Left renal pelvis (tissue), 4 donors: ENCODE data around the gene PLVAP. TPM values are rescaled to one million over a fixed set of nuclear protein-coding genes. Genes with fewer than 3 reads are reported as not detected.

Experiments
- DNase-seq, 4 donors: peaks; one replicate each; pipeline ENCODE4 v3.0.0-alpha.2; 2013; ENCODE audit warnings: low read depth in 4 of 4, low spot score in 3 of 4
- polyA plus RNA-seq, 4 donors: library from polyadenylated mRNA; unstranded; fragments of 120-200 nt; gene quantifications; one replicate each; pipeline ENCODE4 v1.2.1, GENCODE V29; 2013; ENCODE audit not compliant: insufficient read length in 4 of 4

Gene PLVAP
- polyA plus RNA-seq, 4 donors, result 75.0 to 188 (median 171) TPM

DNA sequence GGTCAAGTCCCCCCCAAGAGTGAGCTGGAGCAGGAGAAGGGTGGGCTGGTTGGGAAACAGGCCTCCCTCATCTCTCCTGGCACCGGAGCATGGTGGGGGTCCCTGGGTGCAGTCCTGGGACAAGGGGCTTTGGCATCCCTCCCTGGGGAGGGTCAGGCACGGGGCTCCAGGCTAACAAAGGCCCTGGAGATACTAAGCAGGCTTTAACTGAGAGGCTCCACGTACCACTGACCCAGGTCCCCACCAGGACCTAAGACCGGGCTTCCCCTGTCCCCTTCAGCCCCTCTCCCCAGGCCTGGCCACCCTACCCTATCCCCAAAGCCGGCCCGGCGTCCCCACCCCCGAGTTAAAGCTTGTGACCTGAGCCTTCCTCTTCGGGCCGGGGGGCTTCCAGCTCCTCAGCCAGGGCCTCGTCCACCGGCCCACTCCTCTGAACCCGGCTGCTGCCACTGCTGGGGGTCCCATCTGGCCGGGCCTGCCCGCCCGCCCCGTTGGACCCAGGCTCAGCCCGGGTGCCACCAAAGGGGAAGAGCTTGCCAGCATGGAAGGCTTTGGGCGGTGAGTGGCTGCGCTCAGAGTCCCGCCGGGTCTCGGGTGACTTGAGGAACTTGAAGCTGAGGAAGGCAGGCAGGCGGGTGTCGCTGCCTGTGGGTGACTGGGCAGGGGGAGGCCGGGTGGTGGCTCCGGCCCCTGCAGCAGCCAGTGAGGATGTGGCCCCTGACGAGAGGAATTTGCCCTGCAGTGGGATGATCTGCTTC is 52.6 kb downstream of the PLVAP start:
- DNase-seq, result no peak

DNA sequence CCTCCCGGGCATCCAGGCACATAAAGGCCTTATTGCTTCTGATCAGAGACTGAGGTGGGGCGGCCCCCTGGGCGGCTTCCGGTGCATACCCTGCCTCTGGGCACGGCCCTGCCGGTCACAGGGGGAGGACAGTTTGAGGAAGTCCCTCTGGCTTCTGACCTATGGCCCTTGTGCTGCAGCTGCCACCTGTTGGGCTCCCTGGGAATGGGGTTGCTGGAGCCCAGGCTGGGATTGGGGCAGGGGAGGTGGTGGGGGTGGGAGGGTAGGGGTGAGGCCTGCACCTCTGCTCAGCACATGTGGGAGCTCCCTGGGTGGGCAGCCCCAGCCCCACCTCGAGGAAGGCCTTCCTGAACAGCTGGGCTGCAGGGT is 53.2 kb downstream of the PLVAP start:
- DNase-seq, result no peak

DNA sequence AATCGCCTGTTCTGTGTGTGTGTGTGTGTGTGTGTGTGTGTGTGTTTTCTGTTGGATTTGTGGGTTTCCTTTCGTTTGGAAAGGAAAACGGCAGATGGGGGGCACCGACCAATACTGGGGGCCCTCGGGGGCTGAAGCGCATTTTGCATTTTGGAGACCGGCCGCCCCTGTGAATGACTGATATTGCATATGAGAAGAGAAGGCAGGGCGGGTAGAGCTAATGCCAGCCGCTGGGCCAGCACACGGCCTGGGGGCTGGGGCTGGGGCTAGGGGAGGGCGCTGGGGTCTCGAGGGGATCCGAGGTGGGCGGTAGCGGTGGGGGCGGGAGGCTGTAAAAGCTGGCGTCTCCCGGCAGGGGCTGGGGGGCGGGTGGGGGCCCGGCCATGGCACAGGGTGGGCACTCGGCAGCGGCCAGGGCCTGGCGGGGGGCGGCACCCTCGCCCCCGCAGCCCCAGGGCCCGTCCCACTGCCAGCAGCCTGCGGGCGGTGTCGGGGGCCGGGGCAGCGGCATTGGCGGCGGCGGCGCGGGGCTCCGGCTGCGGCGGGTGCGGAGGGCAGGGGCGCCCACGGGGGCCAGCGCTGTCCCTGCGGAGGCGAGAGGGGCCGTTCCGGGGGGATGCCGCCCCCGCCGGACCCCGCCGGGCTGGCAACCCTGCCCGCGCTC is 53.7 kb downstream of the PLVAP start:
- DNase-seq, result no peak

DNA sequence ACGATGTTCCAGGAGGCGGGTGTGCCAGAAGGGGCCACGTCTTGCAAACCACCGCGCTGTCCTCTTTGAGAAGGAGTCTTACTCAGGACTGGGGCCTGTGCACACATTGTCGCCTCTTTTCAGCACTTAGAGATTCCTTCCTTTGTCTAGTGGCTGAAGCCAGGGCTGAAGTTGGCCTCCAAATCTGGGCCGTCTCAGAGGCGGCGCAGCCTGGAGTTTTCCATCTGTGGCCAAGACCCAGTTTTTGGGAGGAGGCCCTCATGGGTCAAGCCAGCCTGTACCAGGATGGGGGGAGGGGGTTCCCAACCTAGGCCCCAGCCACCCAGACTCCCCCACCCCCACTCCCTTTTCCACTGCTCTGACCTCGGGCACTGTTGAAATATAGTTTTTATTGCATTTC is 54.3 kb downstream of the PLVAP start:
- no peak for DNase-seq

DNA sequence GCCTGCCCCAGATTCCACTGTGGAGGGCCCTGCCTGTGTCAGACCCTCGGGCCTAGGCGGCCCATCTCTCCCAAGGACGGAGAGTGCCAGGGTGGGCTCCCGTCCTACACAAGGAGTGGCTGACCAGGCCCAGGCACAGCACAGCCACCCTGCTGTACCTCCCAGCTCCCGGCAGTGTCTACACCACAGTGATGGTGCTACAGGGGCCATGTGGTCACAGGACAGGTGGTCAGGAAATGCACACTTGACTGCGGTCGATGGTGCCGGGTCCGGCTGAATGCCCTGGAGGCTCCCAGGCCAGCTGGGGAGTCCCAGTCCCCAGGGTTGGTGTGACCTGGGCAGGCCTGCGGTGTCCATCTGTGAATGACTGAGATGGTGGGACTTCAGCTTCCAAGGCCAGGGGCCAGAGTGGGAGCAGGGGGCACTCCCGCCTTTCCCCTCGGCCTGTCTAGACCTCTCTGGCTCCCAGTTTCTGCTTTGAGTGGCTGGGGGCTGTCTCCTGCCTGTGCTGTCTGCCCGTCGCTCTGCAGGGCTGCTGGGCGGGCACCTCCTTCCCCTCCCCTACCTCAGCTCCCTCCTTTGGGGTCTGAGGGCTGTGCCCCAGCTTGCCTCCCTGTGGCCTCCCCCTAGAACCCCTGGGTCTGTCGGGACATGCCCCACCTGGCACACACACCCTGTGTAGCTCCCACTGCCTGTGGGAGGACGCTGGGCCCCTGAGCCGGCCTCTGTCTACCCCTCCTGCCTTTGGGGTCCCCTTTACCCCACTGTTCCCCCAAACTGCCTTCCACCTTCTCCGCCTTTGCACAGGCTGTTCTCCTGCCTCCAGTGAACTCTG is 55.3 kb downstream of the PLVAP start:
- no peak for DNase-seq

DNA sequence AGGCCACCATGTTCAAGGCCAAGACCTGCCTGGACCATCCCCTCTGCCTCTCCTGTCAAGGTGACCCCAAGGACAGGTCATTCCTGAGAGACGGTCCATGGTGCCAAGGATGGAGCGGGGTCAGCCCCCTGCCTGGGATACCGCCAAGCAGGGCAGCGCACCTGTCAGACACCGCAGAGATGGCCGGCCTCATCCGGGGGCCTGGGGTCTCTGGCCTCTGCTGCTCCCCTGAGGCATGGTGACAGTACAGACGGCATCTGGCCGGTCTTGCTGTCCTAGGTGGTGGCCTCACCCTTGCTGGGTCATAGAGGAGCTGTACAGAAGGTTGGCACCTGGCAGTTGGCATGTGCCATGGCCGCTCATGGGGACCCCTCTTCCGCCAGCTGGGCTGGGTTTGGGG is 56.7 kb downstream of the PLVAP start:
- DNase-seq, result no peak

DNA sequence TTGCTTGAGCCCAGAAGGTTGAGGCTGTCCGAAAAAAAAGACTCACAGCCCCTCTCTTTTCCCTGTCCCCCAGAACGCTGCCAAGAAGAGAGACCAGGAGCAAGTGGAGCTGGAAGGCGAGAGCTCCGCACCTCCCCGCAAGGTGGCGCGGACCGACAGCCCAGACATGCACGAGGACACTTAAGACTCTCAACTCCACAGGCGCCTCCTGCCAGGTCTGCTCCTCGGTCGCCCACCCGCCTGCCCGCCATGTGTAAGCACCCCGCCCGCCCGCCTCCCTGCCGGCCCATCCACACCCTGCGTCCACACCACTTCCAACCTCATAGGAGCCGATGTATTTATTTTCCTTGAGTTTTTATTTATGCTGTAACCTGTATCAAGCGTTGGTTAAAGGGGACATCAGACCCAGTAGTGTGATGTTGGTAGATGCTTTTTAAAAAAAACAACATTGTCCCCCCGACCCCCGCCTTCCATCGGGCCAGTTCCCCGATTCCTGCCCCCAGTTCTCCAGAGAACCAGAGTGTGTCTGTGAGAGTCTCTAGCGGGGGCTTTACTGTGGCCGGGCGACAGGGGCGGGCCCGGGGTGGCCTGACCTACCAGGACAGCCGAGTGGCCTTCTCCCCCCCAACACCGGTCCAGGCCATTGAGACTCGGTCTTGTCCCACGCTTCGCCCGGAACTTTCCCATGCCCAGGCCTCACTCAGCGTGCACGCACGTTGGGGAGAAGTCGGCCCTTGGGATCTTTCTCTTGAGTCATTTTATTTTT is 57.5 kb downstream of the PLVAP start:
- DNase-seq, result no peak

DNA sequence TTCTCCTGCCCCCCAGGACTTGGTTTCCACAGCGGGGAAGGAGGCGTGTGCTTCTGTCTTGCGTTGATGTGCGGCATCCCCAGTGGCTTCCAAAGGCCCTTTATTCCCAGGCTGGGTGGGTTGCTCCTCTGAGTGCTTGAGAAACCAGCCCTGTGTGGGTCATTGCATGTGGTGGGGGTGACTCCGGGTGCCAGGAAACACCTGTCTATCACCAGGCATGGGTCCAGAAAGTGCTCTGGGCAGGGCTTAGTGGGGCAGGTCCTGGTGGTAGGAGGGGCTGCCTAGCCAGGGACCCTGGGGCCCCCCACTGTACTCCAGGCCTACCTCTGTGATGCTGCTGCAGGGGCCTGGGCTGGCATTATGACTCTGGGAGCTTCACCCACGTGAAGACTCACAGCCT is 58.2 kb downstream of the PLVAP start:
- no peak for DNase-seq

DNA sequence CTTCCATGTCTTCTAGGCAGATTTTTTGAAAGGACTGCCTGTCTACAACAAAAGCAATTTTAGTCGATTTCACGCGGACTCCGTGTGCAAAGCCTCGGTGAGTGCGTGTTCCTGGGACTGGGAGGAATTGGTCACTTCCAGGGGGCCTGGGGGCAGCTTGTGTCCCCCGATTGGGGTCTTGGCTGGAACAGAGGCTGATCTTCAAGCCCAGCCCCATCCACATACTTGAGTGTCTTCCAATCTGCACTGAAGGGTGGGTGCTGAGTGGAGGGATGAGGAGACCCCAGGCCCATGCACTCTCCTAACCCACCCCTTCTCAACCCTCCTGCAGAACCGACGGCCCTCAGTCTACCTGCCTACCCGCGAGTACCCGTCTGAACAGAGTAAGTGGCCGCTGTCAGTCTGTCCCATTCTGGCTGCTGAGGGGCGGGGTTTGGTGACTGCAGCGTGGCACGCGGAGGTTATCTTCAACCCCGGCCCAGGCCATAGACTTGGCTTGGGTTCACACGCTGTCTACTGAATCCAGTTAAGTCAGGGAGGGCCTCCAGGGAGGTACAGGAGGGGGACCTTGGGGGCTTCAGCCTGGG is 63.0 kb downstream of the PLVAP start:
- no peak for DNase-seq

DNA sequence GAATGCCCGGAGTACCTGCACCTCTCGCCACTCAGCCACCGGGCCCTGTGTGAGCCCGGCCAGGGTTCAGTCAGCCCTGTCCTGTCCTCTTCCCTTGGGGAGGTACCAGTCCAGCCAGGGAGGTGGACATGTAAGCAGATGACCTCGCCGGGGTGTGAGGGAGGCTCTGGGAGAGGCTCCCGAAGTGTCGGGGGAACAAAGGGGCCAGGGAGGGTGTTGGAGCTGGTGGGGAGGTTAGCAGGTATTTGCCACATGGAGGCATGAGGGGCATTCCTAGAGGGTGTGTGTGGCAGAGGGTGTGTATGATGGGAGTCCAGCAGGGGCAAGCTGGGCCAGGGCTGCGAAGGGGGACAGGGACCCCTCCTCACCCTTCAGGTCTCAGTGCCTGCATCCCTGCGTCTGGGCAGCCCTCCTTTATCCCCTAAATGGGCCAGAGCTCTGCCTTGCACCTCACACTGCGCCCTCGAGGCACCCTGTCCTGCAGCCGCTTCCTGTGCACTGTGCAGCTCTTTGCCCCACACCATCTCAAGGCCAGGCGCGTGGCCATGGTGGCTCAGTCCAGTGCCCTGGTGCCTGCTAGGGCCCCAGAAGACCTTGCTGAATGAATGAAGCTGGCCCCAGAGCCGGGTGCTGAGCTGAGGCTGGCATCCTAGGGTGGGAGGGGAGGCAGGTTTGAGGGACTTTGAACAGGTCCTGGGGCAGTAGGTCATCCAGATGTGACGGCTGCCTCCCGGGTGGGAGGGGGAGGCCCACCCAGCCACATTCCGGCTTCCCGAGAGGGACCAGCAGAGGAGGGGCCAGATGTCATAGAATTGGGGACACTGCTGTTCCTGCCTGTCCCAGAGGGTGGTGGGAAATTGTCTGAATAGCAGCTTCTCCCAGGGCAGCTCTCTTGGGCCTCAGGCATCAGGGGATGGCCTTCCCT is 64.7 kb downstream of the PLVAP start:
- DNase-seq, result no peak

DNA sequence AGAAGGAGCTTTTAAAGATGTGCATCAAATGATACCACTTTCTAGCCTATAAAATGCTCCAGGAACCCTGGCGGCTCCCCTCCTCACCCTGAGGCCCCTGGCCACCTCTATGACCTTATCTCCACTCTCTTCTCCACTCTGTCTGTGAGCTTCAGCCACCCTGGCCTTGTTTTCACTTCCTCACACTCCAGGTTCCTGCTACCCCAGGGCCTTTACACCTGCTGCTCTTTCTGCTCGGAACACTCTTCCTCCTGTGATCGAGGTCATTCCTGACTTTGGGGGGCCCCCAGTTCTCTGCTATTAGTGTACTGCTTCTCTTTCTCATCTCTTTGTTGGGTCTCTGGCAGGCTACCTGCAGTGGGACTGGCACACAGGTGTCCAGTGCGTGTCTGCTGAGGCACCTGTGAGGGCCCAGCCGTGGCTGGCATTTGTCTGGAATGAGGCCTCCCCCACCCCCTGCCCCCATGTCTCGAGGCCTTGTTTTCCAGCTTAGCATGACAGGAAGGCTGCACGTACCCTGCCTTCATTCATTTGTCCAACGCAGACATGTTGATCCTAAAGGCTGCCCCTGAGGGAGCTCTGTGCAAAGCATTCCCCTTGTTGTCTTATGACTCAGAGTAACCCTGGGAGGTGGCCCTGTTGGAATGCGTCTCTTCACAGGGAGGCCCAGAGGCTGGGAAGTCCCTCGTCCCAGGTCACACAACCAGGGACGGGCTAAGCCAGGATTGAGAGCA is 65.5 kb downstream of the PLVAP start:
- DNase-seq, result no peak

DNA sequence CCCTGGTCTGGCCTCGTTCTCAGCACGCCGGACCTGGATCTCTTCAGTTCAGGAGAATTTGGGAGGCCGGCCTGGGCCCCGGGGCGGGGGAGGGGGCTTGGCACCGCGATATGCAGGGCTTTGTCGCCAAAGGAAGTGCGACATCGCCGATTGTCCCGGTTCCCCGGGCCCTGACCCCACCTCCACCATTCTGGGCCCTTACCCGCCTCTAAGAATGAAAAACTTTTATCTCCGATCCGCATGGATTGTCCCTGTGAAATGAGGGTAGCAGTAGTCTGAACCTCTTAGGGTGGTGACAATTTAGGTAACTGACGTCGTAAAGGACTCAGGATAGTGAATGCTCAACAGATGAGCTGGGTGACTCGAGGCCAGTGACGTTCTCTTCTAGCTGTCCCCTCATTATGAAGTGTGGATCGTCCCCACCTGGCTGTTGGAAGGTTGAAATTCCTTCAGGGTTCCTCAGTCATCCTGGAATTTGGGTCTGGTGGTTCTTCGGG is 67.1 kb downstream of the PLVAP start:
- DNase-seq, result no peak

DNA sequence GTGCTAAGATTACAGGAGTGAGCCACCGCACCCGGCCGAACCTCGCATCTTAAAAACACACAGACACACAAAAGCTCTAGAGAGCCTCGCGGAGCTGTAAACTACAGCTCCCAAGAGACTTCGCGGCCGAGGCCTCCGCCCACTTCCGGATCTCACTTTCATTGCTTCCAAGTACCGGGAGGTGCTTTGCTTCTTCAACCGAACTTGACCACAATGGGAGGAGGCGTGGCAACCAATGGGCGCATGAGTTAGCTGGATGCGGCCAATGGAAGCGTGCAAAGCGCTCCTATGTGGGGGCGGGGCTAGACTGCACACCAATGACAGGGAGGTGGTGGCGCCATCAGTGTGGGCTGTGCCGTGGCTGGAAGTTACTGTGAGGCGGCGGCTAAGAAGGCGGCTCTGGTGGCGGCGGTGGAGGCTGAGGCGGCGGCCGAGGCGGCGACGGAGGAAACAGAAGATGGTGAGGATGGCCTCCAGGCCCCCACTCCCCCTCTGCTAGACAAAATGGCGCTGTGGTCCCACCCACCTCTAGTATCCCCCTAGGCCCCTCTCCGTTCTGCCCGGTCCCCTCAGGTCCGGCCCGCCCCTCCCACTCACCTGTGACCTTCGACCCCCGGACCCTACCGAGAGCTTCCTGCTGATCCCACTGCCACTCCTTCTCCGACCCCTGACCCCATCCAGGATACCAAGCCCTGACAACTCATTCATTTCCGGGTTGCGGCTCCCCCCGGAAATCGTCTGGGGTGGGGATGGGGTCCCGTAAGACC is 67.8 kb downstream of the PLVAP start, which contains the start of gene DDA1:
Gene DDA1 (plus strand): TSS at position 366 of the 767 bp plus-strand sequence. CDS start 92 bp downstream, at position 458.
- DNase-seq, result peak; percentile 95 to 100 (median 98)

DNA sequence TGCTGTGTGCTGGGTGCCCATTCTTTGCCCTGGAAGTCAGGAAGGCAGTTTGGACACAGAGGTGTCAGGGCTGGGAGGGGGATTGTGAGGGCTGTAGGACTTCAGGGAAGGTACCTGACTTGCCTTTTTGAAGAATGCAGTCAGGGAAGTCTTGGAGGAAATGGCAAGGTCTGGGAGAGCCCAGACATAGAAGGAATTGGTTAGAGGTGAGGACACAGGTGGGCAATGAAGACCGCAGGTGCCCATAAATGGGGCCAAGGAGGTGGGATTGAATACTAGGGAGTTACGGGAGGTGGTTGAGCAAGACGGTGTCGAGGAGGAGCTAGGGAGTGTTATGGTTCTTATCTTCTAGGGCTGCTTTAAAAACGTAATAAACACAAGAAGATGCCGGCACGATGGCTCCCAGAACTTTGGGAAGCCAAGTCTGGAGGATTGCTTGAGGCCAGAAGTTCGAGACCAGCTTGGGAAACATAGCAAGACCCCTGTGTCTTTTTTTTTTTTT is 69.2 kb downstream of the PLVAP start:
- DNase-seq, result no peak

DNA sequence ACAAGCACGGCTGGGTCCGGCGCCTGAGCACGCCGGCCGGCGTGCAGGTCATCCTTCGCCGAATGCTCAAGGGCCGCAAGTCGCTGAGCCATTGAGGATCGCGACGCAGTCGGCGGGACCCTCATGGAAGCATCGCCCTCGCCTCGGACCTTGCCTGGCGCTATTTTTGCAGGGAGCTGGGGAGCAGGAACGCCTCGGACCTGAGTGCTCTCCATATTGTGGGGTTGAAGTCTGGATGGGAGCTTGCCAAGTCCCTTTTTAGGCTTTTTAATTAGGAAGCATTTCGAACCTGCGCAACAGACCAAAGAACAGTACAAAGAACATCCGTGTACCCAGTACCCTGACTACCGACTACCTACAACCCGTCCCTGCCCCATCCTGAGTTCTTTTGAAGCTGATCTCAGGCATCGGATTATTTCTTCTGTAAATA is 70.8 kb downstream of the PLVAP start:
- no peak for DNase-seq

DNA sequence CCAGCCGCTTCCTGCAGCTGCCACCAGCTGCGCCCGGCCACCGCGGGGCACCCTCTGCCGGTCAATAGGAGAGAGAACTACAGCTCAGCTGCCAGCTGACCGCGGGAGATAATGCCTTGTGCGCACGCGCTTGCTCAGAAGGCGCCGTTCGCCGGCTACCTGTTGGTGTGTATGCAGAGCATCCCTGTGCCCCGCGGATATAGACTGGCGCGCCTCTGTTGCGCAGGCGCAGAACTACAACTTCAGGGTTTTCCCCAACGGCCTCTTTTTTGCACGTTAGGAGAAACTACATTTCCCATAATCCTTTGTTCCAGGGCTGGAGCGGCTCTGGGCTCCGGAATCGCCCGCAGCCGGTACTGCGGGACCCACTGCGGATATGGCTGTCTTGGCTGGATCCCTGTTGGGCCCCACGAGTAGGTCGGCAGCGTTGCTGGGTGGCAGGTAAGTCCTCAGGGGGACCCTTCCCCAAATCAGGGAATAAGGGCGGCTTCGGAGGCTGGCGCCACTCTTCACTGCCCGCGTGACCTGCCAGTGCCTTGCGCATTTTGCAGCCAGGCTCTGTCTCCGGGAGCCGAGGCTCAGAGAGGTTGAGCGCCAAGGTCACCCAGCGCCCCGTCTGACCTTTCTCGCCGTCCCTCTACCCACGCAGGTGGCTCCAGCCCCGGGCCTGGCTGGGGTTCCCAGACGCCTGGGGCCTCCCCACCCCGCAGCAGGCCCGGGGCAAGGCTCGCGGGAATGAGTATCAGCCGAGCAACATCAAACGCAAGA is 71.4 kb downstream of the PLVAP start, which contains the start of gene MRPL34:
Gene MRPL34 (plus strand): TSS at position 356 of the 768 bp plus-strand sequence. CDS start 21 bp downstream, at position 377.
- DNase-seq, result peak; percentile 94 to 97 (median 95)

DNA sequence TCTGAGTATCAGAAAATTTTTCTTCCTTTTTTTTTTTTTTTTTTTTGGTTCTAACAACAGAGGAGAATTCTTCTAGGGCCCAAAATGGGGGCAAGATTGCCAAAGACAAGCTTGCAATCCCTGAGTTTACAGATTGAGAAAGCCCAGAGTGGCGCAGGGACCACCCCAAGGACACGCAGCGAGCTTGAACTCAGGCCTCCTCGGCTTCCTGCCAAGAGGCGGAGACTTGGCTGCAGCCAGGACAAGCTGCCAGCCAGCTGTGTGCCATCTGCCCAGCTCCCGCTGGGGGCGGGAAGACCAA is 72.0 kb downstream of the PLVAP start:
- DNase-seq, result no peak
